Measurements from ENCODE around the gene PHGDH. TPM values are rescaled to one million over a fixed set of nuclear protein-coding genes. Genes with fewer than 3 reads are reported as not detected.
A peak's percentile ranks its signal among the peaks of the same experiment; 100 is the strongest.

Gene PHGDH
- polyA plus RNA-seq, 1 donor (not counting 4 experiments of a cell fraction or from before 2014, with no cell fraction given), result 40.3 TPM

- Histone ChIP-seq H3K4me2 (ENCODE audit: control insufficient read depth, extremely low read depth, insufficient read depth, low read depth, low read length) (no peak overlapping the region), H3K79me2 (ENCODE audit: control insufficient read depth, insufficient read depth, low read length) (no peaks in the 10 kb centered on the region), H3K27me3 (ENCODE audit: control insufficient read depth, extremely low read depth, insufficient read depth, low read length) (no peaks in the 10 kb centered on the region), H3K36me3 (ENCODE audit: control insufficient read depth in 2 of 2, extremely low read depth in 1 of 2, insufficient read depth in 2 of 2, low read length in 2 of 2) (no peaks in the 10 kb centered on the region), H3K27ac (ENCODE audit: control insufficient read depth, insufficient read depth, low read length) (no peak overlapping the region), H3K9me1 (ENCODE audit: control insufficient read depth, extremely low read depth, insufficient read depth, low read length) (no peaks in the 10 kb centered on the region), H3K4me3 (ENCODE audit: control insufficient read depth in 2 of 3, extremely low read depth in 1 of 3, insufficient read depth in 2 of 3, low read depth in 1 of 3, low read length in 3 of 3) (no peak overlapping the region), H3K9ac (ENCODE audit: control insufficient read depth, extremely low read depth, insufficient read depth, low read length) (no peak overlapping the region), H2AFZ (ENCODE audit: control insufficient read depth, low read length) (no peak overlapping the region), H3K9me3 (ENCODE audit: control insufficient read depth, low read depth, low read length) (no peaks in the 10 kb centered on the region), H3K4me1 (ENCODE audit: control insufficient read depth, extremely low read depth, insufficient read depth, low read length) (peaks cover 12% of the 10 kb centered on the region), H4K20me1 (ENCODE audit: control insufficient read depth, extremely low read depth, insufficient read depth, low read length) (no peaks in the 10 kb centered on the region)
- FAIRE-seq (no peak), DNase-seq (ENCODE audit: low read depth, low spot score) (no peak)
- dilution Hi-C loops (cut with MboI; ENCODE audit: extremely low pct_ligation_motif_present, low sequenced_read_pairs), result no loop called here
- no peak for TF ChIP-seq EZH2 (IDR thresholded peaks at IDR 0.05; ENCODE audit: low read length)
- TF ChIP-seq, protein P1, sequence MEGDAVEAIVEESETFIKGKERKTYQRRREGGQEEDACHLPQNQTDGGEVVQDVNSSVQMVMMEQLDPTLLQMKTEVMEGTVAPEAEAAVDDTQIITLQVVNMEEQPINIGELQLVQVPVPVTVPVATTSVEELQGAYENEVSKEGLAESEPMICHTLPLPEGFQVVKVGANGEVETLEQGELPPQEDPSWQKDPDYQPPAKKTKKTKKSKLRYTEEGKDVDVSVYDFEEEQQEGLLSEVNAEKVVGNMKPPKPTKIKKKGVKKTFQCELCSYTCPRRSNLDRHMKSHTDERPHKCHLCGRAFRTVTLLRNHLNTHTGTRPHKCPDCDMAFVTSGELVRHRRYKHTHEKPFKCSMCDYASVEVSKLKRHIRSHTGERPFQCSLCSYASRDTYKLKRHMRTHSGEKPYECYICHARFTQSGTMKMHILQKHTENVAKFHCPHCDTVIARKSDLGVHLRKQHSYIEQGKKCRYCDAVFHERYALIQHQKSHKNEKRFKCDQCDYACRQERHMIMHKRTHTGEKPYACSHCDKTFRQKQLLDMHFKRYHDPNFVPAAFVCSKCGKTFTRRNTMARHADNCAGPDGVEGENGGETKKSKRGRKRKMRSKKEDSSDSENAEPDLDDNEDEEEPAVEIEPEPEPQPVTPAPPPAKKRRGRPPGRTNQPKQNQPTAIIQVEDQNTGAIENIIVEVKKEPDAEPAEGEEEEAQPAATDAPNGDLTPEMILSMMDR (optimal IDR thresholded peaks at IDR 0.05 in 1 of 3, IDR thresholded peaks at IDR 0.05 in 1 of 3, conservative IDR thresholded peaks at IDR 0.05 in 1 of 3; ENCODE audit: extremely low read depth in 1 of 3, insufficient read depth in 2 of 3, low read length in 3 of 3), result no peak
Measured at GRCh38 chr1:119778886-119779560, 67.3 kb downstream of the PHGDH start.

- DNase-seq (ENCODE audit: low read depth, low spot score) (no peak), FAIRE-seq (peak; percentile 39)
- H3K79me2 ChIP-seq (ENCODE audit: control insufficient read depth, insufficient read depth, low read length), result no peaks in the 10 kb centered on the region
- no peaks in the 10 kb centered on the region for H3K9me3 ChIP-seq (ENCODE audit: control insufficient read depth, low read depth, low read length)
- no peaks in the 10 kb centered on the region for H3K27me3 ChIP-seq (ENCODE audit: control insufficient read depth, extremely low read depth, insufficient read depth, low read length)
- H3K9me1 ChIP-seq (ENCODE audit: control insufficient read depth, extremely low read depth, insufficient read depth, low read length), result no peaks in the 10 kb centered on the region
- peaks cover 11% of the 10 kb centered on the region for H3K4me1 ChIP-seq (ENCODE audit: control insufficient read depth, extremely low read depth, insufficient read depth, low read length)
- H3K4me3 ChIP-seq (ENCODE audit: control insufficient read depth in 2 of 3, extremely low read depth in 1 of 3, insufficient read depth in 2 of 3, low read depth in 1 of 3, low read length in 3 of 3), result no peak overlapping the region
- no peak overlapping the region for H3K9ac ChIP-seq (ENCODE audit: control insufficient read depth, extremely low read depth, insufficient read depth, low read length)
- no peak overlapping the region for H3K27ac ChIP-seq (ENCODE audit: control insufficient read depth, insufficient read depth, low read length)
- peak overlapping the region; percentile 39 for H3K4me2 ChIP-seq (ENCODE audit: control insufficient read depth, extremely low read depth, insufficient read depth, low read depth, low read length)
- dilution Hi-C loops (cut with MboI; ENCODE audit: extremely low pct_ligation_motif_present, low sequenced_read_pairs), result no loop called here
- H3K36me3 ChIP-seq (ENCODE audit: control insufficient read depth in 2 of 2, extremely low read depth in 1 of 2, insufficient read depth in 2 of 2, low read length in 2 of 2), result no peaks in the 10 kb centered on the region
- peak overlapping the region; percentile 78 for H2AFZ ChIP-seq (ENCODE audit: control insufficient read depth, low read length)
- H4K20me1 ChIP-seq (ENCODE audit: control insufficient read depth, extremely low read depth, insufficient read depth, low read length), result no peaks in the 10 kb centered on the region
- no peak for TF ChIP-seq EZH2 (IDR thresholded peaks at IDR 0.05; ENCODE audit: low read length)
- TF ChIP-seq, protein P1 (optimal IDR thresholded peaks at IDR 0.05 in 1 of 3, IDR thresholded peaks at IDR 0.05 in 1 of 3, conservative IDR thresholded peaks at IDR 0.05 in 1 of 3; ENCODE audit: extremely low read depth in 1 of 3, insufficient read depth in 2 of 3, low read length in 3 of 3), result no peak
Measured at GRCh38 chr1:119779869-119780356, 68.2 kb downstream of the PHGDH start.

All from keratinocyte (primary cell).